Mesothelial cell of epicardium (in vitro differentiated cells): ENCODE data around the gene ITGA2B. TPM values are rescaled to one million over a fixed set of nuclear protein-coding genes. Genes with fewer than 3 reads are reported as not detected.
A peak's percentile ranks its signal among the peaks of the same experiment; 100 is the strongest.

Source experiments
- DNase-seq, 2 experiments: peaks; one replicate each; pipeline ENCODE4 v3.0.0; 2021; ENCODE audit warnings: low spot score in 2 of 2; ENCODE audit not compliant: unreplicated experiment in 2 of 2
- H3K27ac Mint-ChIP-seq: 2 replicates; pipeline ENCODE4 v1.8.0; 2021; ENCODE audit warnings: mixed read lengths
- H3K27me3 Mint-ChIP-seq: 2 replicates; pipeline ENCODE4 v1.8.0; 2021; ENCODE audit warnings: low read depth, mixed read lengths
- H3K36me3 Mint-ChIP-seq: 2 replicates; pipeline ENCODE4 v1.8.0; 2021; ENCODE audit warnings: mixed read lengths
- H3K4me1 Mint-ChIP-seq: 2 replicates; pipeline ENCODE4 v1.8.0; 2021; ENCODE audit warnings: mixed read lengths
- H3K4me3 Mint-ChIP-seq: 2 replicates; pipeline ENCODE4 v1.8.0; 2021; ENCODE audit warnings: mild to moderate bottlenecking, moderate library complexity, mixed read lengths
- H3K9me3 Mint-ChIP-seq: 2 replicates; pipeline ENCODE4 v1.8.0; 2021; ENCODE audit warnings: mixed read lengths
- total RNA-seq: library from RNA; stranded (reverse); gene quantifications from 3 replicates; pipeline ENCODE4 v1.2.1, GENCODE V29; 2021
- TF ChIP-seq, protein P1 (sequence below): fragments of 200-600 bp; sonication (generic); IDR thresholded peaks from one replicate; pipeline ENCODE4 v1.5.0; 2021; ENCODE audit warnings: antibody characterized with exemption; ENCODE audit not compliant: unreplicated experiment

The ITGA2B gene
- total RNA-seq, 1 donor from 2014 or later, result 15.9 TPM

DNA sequence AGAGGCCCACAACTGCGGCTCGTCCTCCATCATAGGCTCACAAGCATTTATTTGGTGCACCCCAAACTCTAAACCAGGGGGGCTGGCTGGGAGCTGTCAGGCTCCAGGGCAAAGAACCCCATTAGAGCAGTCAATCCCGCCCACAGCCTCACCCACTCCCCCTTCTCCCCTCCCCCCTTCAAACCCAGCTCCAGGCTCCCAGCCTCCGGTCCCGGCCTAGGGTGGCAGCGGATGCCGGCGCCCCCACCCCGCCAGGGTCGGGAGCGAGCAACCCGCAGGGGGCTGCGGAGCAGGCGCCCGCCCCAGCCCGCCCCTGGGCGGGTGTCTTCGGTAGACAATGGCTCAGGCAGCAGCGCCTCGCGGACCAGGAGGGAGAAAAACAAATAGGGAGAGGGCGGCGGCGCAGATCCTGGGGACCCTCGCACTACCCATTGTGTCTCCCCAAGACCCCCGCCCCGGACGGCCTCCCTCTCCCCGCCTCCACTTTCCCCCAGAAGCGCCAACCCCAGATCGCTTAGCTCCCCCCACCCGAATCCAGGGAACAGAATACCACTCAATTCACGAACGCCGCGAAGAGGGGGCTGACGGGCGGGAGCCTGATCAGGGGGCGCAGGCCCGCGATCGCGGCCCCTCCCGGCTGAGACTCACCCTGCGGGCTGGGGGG, 26.4 kb downstream of the ITGA2B start:
- TF ChIP-seq, protein P1, sequence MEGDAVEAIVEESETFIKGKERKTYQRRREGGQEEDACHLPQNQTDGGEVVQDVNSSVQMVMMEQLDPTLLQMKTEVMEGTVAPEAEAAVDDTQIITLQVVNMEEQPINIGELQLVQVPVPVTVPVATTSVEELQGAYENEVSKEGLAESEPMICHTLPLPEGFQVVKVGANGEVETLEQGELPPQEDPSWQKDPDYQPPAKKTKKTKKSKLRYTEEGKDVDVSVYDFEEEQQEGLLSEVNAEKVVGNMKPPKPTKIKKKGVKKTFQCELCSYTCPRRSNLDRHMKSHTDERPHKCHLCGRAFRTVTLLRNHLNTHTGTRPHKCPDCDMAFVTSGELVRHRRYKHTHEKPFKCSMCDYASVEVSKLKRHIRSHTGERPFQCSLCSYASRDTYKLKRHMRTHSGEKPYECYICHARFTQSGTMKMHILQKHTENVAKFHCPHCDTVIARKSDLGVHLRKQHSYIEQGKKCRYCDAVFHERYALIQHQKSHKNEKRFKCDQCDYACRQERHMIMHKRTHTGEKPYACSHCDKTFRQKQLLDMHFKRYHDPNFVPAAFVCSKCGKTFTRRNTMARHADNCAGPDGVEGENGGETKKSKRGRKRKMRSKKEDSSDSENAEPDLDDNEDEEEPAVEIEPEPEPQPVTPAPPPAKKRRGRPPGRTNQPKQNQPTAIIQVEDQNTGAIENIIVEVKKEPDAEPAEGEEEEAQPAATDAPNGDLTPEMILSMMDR, result no peak
- Mint-ChIP-seq H3K27ac (peak overlapping the region; percentile 43), H3K4me1 (peaks cover 39% of the 10 kb centered on the region), H3K9me3 (no peaks in the 10 kb centered on the region), H3K4me3 (peak overlapping the region; percentile 81), H3K27me3 (peaks cover 25% of the 10 kb centered on the region), H3K36me3 (peaks cover 6% of the 10 kb centered on the region)
- no peak for DNase-seq

DNA sequence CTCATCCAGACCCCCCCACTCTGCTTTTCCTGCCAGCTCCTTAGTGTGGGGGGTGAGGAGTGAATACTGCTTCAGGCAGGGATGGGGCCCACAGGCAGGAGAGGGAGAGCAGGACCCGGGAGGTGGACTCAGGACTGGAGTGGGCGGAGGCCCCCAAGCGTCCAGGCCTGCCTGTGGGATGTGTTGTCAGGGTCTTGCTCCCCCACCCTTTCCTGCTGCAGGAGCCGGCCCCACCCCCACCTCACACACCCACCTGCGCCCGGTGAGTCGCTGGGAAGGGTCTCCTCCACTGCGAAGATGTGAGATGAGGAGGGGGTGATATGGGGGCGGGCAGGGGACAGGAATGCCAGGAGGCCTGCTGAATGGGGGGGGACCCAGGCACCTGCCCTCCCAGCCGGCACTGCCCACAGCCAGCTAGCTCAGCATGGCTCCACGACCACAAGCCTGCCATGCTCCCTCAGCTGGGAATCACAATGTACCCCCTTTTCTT, 26.9 kb downstream of the ITGA2B start:
- Mint-ChIP-seq H3K9me3 (no peaks in the 10 kb centered on the region), H3K36me3 (peaks cover 6% of the 10 kb centered on the region), H3K27ac (peak overlapping the region; percentile 40), H3K4me3 (peak overlapping the region; percentile 81), H3K4me1 (peaks cover 36% of the 10 kb centered on the region), H3K27me3 (peaks cover 22% of the 10 kb centered on the region)
- DNase-seq, result no peak
- TF ChIP-seq, protein P1, result no peak

DNA sequence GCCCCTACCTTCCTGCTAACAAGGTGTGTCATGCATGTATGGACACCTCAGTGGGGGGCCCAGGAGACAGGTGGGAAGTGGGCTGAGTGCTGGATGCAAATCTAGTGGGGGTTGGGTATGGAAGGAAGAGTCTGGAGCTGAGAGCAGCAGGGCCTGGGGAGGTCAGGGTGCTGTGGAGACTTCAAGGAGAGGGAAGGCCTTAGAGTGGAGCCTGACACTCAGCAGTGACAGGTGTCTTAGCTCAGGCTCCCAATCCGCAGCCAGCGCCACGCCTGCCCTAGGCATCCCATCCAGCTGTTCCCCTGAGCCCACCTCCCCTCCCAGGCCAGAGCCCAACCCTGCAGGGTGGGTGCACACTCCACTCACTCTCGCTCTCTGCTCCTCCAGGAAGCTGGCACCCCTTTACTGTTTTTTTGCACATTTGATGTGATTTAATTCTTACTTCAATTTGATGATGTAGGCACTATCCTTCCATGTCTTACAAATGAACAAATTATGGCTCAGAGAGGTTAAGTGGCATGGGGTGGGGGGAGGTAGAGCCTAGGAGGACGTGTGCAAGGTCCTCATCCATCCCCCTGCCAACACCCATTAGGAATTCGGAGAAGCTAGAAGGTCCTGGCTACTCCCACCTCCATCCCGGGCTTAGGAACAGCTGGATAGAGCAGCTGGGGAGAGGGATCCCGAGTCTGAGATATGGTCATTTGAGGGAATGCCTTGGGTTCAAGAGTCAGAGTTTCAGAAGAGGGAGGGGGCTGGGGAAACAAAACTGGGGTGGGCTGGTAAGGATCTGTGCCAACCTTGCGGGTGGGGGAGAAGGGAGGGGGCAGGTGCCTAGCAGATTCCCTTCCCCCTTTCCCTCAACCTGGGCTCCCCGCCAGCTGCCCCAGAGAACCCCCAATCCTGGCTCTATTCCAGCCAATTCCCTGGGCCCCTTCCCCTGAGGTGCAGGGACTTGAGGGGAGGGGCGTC, 27.9 kb downstream of the ITGA2B start:
- peak overlapping the region; percentile 40 for H3K27ac Mint-ChIP-seq
- no peak for DNase-seq

DNA sequence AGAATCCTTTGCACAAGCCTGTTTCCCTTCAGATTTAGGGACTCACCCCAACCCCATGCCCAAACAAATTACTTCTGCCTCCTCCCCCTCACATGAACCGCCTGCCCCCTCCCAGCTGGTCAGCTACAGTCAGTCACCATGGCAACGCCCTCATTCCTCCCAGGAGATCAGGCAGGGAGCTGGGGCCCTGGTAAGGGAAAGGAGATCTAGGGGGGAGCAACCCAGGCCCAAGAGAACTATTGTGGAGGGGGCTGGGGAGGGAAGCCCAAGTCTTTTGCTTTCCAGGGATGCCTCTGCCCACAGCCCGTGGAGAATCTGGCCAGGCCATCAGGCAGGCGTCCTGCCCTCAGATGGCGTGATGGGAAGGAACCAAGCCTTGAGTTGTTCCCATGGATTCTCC, 28.6 kb downstream of the ITGA2B start:
- peaks cover 32% of the 10 kb centered on the region for H3K4me1 Mint-ChIP-seq
- peaks cover 8% of the 10 kb centered on the region for H3K27me3 Mint-ChIP-seq
- peaks cover 6% of the 10 kb centered on the region for H3K36me3 Mint-ChIP-seq
- DNase-seq, result no peak
- H3K4me3 Mint-ChIP-seq, result peak overlapping the region; percentile 81
- peak overlapping the region; percentile 47 for H3K27ac Mint-ChIP-seq
- H3K9me3 Mint-ChIP-seq, result no peaks in the 10 kb centered on the region
- TF ChIP-seq, protein P1, result no peak

More for the DNA sequence above, 27.9 kb downstream of the ITGA2B start:
- Mint-ChIP-seq H3K27me3 (peaks cover 14% of the 10 kb centered on the region), H3K9me3 (no peaks in the 10 kb centered on the region), H3K36me3 (peaks cover 6% of the 10 kb centered on the region), H3K4me1 (peaks cover 32% of the 10 kb centered on the region), H3K4me3 (peak overlapping the region; percentile 81)
- TF ChIP-seq, protein P1, result no peak

DNA sequence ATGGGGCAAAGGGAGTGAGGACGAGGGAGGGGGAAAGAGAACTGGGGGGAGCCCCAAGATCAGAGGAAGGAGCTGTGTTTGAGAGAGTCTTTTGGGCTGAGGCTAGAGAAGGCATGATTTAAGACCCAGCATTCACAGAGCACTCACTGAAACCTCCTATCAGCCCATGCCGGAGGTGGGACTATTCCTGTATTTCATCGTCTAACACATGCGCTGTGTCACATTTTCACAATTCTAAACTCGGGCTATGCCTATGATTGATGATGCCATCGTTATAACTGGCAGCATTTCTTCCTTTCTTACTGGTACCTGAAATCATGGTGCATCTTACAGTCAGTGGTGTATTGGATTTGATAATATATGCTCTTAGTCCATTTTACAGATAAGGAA, 29.3 kb downstream of the ITGA2B start:
- H3K4me3 Mint-ChIP-seq, result peak overlapping the region; percentile 26
- peaks cover 6% of the 10 kb centered on the region for H3K36me3 Mint-ChIP-seq

More for the DNA sequence above, 29.3 kb downstream of the ITGA2B start:
- Mint-ChIP-seq H3K27ac (peak overlapping the region; percentile 47), H3K9me3 (no peaks in the 10 kb centered on the region), H3K27me3 (peaks cover 2% of the 10 kb centered on the region), H3K4me1 (peaks cover 34% of the 10 kb centered on the region)
- DNase-seq, result no peak
- TF ChIP-seq, protein P1, result no peak
